ENCODE measurements around the gene PHLPP1.
A peak's percentile ranks its signal among the peaks of the same experiment; 100 is the strongest.

The PHLPP1 gene

GRCh38 chr18:62837011-62837410 lies 121.7 kb downstream of the PHLPP1 start:
- peaks cover 15 to 72% of the 10 kb centered on the region in 2 donors for H3K4me1 Mint-ChIP-seq
- no peaks in the 10 kb centered on the region for H3K9me3 Mint-ChIP-seq
- no peak overlapping the region for H3K27ac Mint-ChIP-seq
- DNase-seq = no peak
- H3K4me3 Mint-ChIP-seq = no peak overlapping the region
- H3K27me3 Mint-ChIP-seq = no peaks in the 10 kb centered on the region
- ATAC-seq (replicated peaks) = no peak
- H3K36me3 Mint-ChIP-seq = peaks cover 11 to 13% of the 10 kb centered on the region in 2 donors

- Mint-ChIP-seq H3K27me3 (no peaks in the 10 kb centered on the region), H3K4me3 (peak overlapping the region; percentile 32 to 58), H3K36me3 (peaks cover 11 to 14% of the 10 kb centered on the region in 2 donors), H3K27ac (peak overlapping the region; percentile 77), H3K9me3 (no peaks in the 10 kb centered on the region), H3K4me1 (peaks cover 12 to 61% of the 10 kb centered on the region in 2 donors)
- DNase-seq (peak; percentile 20), ATAC-seq (replicated peaks) (peak; percentile 94)
Measured at GRCh38 chr18:62838475-62839098, 123.2 kb downstream of the PHLPP1 start.

- peak overlapping the region; percentile 46 to 62 for H3K4me3 Mint-ChIP-seq
- no peaks in the 10 kb centered on the region for H3K9me3 Mint-ChIP-seq
- peak overlapping the region; percentile 21 for H3K27ac Mint-ChIP-seq
- H3K4me1 Mint-ChIP-seq = peaks cover 16 to 58% of the 10 kb centered on the region in 2 donors
- no peak for DNase-seq
- peaks cover 16 to 20% of the 10 kb centered on the region in 2 donors for H3K36me3 Mint-ChIP-seq
- ATAC-seq (replicated peaks) = no peak
- H3K27me3 Mint-ChIP-seq = no peaks in the 10 kb centered on the region
Measured at GRCh38 chr18:62839874-62840713, 124.8 kb downstream of the PHLPP1 start.

GRCh38 chr18:62841405-62841804 lies 126.1 kb downstream of the PHLPP1 start:
- DNase-seq = no peak
- ATAC-seq (replicated peaks) = no peak
- H3K36me3 Mint-ChIP-seq = peaks cover 19 to 20% of the 10 kb centered on the region in 2 donors
- peaks cover 21 to 70% of the 10 kb centered on the region in 2 donors for H3K4me1 Mint-ChIP-seq
- peak overlapping the region; percentile 31 for H3K27ac Mint-ChIP-seq
- no peaks in the 10 kb centered on the region for H3K27me3 Mint-ChIP-seq
- H3K4me3 Mint-ChIP-seq = peak overlapping the region; percentile 25 to 62
- no peaks in the 10 kb centered on the region for H3K9me3 Mint-ChIP-seq

- Mint-ChIP-seq H3K4me1 (peaks cover 24 to 56% of the 10 kb centered on the region in 2 donors), H3K27ac (no peak overlapping the region), H3K9me3 (no peaks in the 10 kb centered on the region), H3K4me3 (no peak overlapping the region), H3K27me3 (no peaks in the 10 kb centered on the region), H3K36me3 (peaks cover 17 to 20% of the 10 kb centered on the region in 2 donors)
- DNase-seq (no peak), ATAC-seq (replicated peaks) (no peak)
Measured at GRCh38 chr18:62842898-62843297, 127.6 kb downstream of the PHLPP1 start.

- H3K9me3 Mint-ChIP-seq = no peaks in the 10 kb centered on the region
- no peak overlapping the region for H3K4me3 Mint-ChIP-seq
- H3K36me3 Mint-ChIP-seq = peaks cover 17% of the 10 kb centered on the region in 2 donors
- H3K4me1 Mint-ChIP-seq = peaks cover 20 to 36% of the 10 kb centered on the region in 2 donors
- no peaks in the 10 kb centered on the region for H3K27me3 Mint-ChIP-seq
- peak overlapping the region; percentile 73 for H3K27ac Mint-ChIP-seq
- no peak for DNase-seq
- ATAC-seq (replicated peaks) = peak; percentile 56 to 61
Measured at GRCh38 chr18:62844850-62845643, 129.7 kb downstream of the PHLPP1 start.

GRCh38 chr18:62846313-62846712 lies 131.0 kb downstream of the PHLPP1 start:
- H3K4me1 Mint-ChIP-seq = peaks cover 20 to 33% of the 10 kb centered on the region in 2 donors
- H3K27ac Mint-ChIP-seq = no peak overlapping the region
- ATAC-seq (replicated peaks) (no peak), DNase-seq (no peak)
- peaks cover 14 to 16% of the 10 kb centered on the region in 2 donors for H3K36me3 Mint-ChIP-seq
- H3K27me3 Mint-ChIP-seq = no peaks in the 10 kb centered on the region
- no peaks in the 10 kb centered on the region for H3K9me3 Mint-ChIP-seq
- no peak overlapping the region for H3K4me3 Mint-ChIP-seq

- Mint-ChIP-seq H3K4me3 (no peak overlapping the region), H3K27ac (peak overlapping the region; percentile 25), H3K36me3 (peaks cover 12 to 13% of the 10 kb centered on the region in 2 donors), H3K4me1 (peaks cover 20 to 28% of the 10 kb centered on the region in 2 donors), H3K9me3 (no peaks in the 10 kb centered on the region), H3K27me3 (no peaks in the 10 kb centered on the region)
- no peak for DNase-seq
- no peak for ATAC-seq (replicated peaks)
Measured at GRCh38 chr18:62847081-62847480, 131.7 kb downstream of the PHLPP1 start.

GRCh38 chr18:62848946-62849345 lies 133.6 kb downstream of the PHLPP1 start:
- peaks cover 5 to 13% of the 10 kb centered on the region in 2 donors for H3K36me3 Mint-ChIP-seq
- H3K27me3 Mint-ChIP-seq = no peaks in the 10 kb centered on the region
- no peak for ATAC-seq (replicated peaks)
- H3K4me3 Mint-ChIP-seq = no peak overlapping the region
- no peaks in the 10 kb centered on the region for H3K9me3 Mint-ChIP-seq
- no peak overlapping the region for H3K27ac Mint-ChIP-seq
- peaks cover 28 to 44% of the 10 kb centered on the region in 2 donors for H3K4me1 Mint-ChIP-seq
- DNase-seq = no peak

- no peak for DNase-seq
- H3K4me3 Mint-ChIP-seq = no peak overlapping the region
- peaks cover 2 to 15% of the 10 kb centered on the region in 2 donors for H3K36me3 Mint-ChIP-seq
- H3K27ac Mint-ChIP-seq = no peak overlapping the region
- no peaks in the 10 kb centered on the region for H3K27me3 Mint-ChIP-seq
- no peaks in the 10 kb centered on the region for H3K9me3 Mint-ChIP-seq
- no peak for ATAC-seq (replicated peaks)
- H3K4me1 Mint-ChIP-seq = peaks cover 22 to 40% of the 10 kb centered on the region in 2 donors
Measured at GRCh38 chr18:62850619-62851306, 135.4 kb downstream of the PHLPP1 start.

- DNase-seq = no peak
- ATAC-seq (replicated peaks) = no peak
Measured at GRCh38 chr18:62852851-62853250, 137.5 kb downstream of the PHLPP1 start.

GRCh38 chr18:62856294-62856693 lies 141.0 kb downstream of the PHLPP1 start:
- H3K4me1 Mint-ChIP-seq = peaks cover 19 to 38% of the 10 kb centered on the region in 2 donors
- H3K27me3 Mint-ChIP-seq = no peaks in the 10 kb centered on the region
- no peak overlapping the region for H3K27ac Mint-ChIP-seq
- H3K36me3 Mint-ChIP-seq = peaks cover 10 to 19% of the 10 kb centered on the region in 2 donors
- DNase-seq = no peak
- no peak for ATAC-seq (replicated peaks)
- no peaks in the 10 kb centered on the region for H3K9me3 Mint-ChIP-seq
- no peak overlapping the region for H3K4me3 Mint-ChIP-seq

More at GRCh38 chr18:62852851-62853250, 137.5 kb downstream of the PHLPP1 start:
- peaks cover 3 to 19% of the 10 kb centered on the region in 2 donors for H3K36me3 Mint-ChIP-seq
- H3K9me3 Mint-ChIP-seq = no peaks in the 10 kb centered on the region
- H3K4me3 Mint-ChIP-seq = no peak overlapping the region
- no peak overlapping the region for H3K27ac Mint-ChIP-seq
- peaks cover 20 to 40% of the 10 kb centered on the region in 2 donors for H3K4me1 Mint-ChIP-seq
- no peaks in the 10 kb centered on the region for H3K27me3 Mint-ChIP-seq

GRCh38 chr18:62857263-62857976 lies 142.1 kb downstream of the PHLPP1 start:
- no peak for ATAC-seq (replicated peaks)

More at GRCh38 chr18:62857263-62857976, 142.1 kb downstream of the PHLPP1 start:
- Mint-ChIP-seq H3K27me3 (no peaks in the 10 kb centered on the region), H3K4me1 (peaks cover 19 to 37% of the 10 kb centered on the region in 2 donors), H3K4me3 (no peak overlapping the region), H3K36me3 (peaks cover 11 to 24% of the 10 kb centered on the region in 2 donors), H3K9me3 (no peaks in the 10 kb centered on the region), H3K27ac (no peak overlapping the region)
- DNase-seq = no peak
